Measurements from ENCODE around the gene TBXAS1.

The TBXAS1 gene

DNA sequence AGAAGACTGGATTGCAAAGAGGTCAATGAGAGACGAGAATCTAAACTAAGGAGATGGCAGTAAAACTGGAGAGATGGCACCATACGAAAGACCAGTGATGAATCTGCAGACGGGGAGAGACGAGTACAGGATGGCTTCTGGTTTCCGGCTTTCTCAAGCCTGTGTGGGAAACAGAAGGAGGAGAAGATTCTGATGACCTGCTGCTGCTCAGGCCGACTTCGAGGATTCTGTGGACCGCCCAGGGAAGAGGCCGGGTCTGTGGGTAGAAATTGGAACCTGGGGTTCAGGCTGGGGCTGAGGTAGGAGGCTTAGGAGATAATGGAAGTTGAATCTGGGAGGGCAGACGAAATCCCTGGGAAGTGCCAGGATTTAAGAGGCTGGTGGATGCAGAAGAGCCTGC is 185.1 kb downstream of the TBXAS1 start:
- Histone ChIP-seq H3K27ac (ENCODE audit: low read length) (no peak overlapping the region), H4K20me1 (ENCODE audit: insufficient read depth, low read length) (no peaks in the 10 kb centered on the region), H3K27me3 (replicated peaks; ENCODE audit: insufficient read depth, low read length) (no peaks in the 10 kb centered on the region), H3K79me2 (ENCODE audit: low read length) (no peaks in the 10 kb centered on the region), H3K4me2 (ENCODE audit: low read depth, low read length) (no peak overlapping the region), H3K9me3 (replicated peaks; ENCODE audit: insufficient read depth, low read length) (no peaks in the 10 kb centered on the region), H3K4me1 (ENCODE audit: low read length) (no peaks in the 10 kb centered on the region), H3K9me2 (replicated peaks; ENCODE audit: insufficient read depth, low read length) (no peaks in the 10 kb centered on the region), H2AFZ (ENCODE audit: low read length) (no peak overlapping the region), H3F3A (ENCODE audit: insufficient read depth, low read length) (no peaks in the 10 kb centered on the region), H3K4me3 (ENCODE audit: low read length) (no peak overlapping the region), H3K36me3 (replicated peaks; ENCODE audit: insufficient read depth, low read length) (no peaks in the 10 kb centered on the region), H3K9ac (ENCODE audit: low read length) (no peak overlapping the region)
- no peak for DNase-seq
- no peak for TF ChIP-seq EZH2 (optimal IDR thresholded peaks at IDR 0.05; ENCODE audit: low read depth, low read length)
- TF ChIP-seq, protein P1, sequence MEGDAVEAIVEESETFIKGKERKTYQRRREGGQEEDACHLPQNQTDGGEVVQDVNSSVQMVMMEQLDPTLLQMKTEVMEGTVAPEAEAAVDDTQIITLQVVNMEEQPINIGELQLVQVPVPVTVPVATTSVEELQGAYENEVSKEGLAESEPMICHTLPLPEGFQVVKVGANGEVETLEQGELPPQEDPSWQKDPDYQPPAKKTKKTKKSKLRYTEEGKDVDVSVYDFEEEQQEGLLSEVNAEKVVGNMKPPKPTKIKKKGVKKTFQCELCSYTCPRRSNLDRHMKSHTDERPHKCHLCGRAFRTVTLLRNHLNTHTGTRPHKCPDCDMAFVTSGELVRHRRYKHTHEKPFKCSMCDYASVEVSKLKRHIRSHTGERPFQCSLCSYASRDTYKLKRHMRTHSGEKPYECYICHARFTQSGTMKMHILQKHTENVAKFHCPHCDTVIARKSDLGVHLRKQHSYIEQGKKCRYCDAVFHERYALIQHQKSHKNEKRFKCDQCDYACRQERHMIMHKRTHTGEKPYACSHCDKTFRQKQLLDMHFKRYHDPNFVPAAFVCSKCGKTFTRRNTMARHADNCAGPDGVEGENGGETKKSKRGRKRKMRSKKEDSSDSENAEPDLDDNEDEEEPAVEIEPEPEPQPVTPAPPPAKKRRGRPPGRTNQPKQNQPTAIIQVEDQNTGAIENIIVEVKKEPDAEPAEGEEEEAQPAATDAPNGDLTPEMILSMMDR (IDR thresholded peaks at IDR 0.05; ENCODE audit: low read length): no peak
- no peak for TF ChIP-seq EZH2phosphoT487 (IDR thresholded peaks at IDR 0.05; ENCODE audit: low read length)

DNA sequence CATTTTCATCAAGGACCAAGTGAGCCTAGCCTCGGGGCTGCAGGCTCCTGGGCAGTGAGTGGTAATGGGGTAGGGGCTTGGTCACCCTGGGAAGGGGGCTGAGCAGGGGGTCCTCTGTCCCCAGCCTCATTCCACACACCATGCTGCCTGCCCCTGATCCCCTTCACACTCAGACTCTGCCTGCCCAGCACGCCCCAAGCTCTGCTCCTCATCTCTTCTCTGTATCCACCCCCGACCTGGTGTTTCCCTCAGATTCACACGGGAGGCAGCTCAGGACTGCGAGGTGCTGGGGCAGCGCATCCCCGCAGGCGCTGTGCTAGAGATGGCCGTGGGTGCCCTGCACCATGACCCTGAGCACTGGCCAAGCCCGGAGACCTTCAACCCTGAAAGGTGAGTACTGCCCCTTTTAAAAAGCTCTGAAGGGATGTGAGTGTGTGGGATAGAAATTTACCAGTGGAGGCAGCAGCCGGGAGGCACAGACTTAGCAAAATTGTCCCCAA is 186.5 kb downstream of the TBXAS1 start:
- Histone ChIP-seq H3K9me3 (replicated peaks; ENCODE audit: insufficient read depth, low read length) (no peaks in the 10 kb centered on the region), H3K9ac (ENCODE audit: low read length) (no peak overlapping the region), H3K9me2 (replicated peaks; ENCODE audit: insufficient read depth, low read length) (no peaks in the 10 kb centered on the region), H3K4me1 (ENCODE audit: low read length) (no peaks in the 10 kb centered on the region), H2AFZ (ENCODE audit: low read length) (no peak overlapping the region), H3K36me3 (replicated peaks; ENCODE audit: insufficient read depth, low read length) (no peaks in the 10 kb centered on the region), H3K4me3 (ENCODE audit: low read length) (no peak overlapping the region), H3F3A (ENCODE audit: insufficient read depth, low read length) (no peaks in the 10 kb centered on the region), H3K27ac (ENCODE audit: low read length) (no peak overlapping the region), H3K79me2 (ENCODE audit: low read length) (no peaks in the 10 kb centered on the region), H4K20me1 (ENCODE audit: insufficient read depth, low read length) (no peaks in the 10 kb centered on the region), H3K4me2 (ENCODE audit: low read depth, low read length) (no peak overlapping the region), H3K27me3 (replicated peaks; ENCODE audit: insufficient read depth, low read length) (no peaks in the 10 kb centered on the region)
- TF ChIP-seq EZH2phosphoT487 (IDR thresholded peaks at IDR 0.05; ENCODE audit: low read length): no peak
- no peak for TF ChIP-seq EZH2 (optimal IDR thresholded peaks at IDR 0.05; ENCODE audit: low read depth, low read length)
- TF ChIP-seq, protein P1 (IDR thresholded peaks at IDR 0.05; ENCODE audit: low read length): no peak
- no peak for DNase-seq

DNA sequence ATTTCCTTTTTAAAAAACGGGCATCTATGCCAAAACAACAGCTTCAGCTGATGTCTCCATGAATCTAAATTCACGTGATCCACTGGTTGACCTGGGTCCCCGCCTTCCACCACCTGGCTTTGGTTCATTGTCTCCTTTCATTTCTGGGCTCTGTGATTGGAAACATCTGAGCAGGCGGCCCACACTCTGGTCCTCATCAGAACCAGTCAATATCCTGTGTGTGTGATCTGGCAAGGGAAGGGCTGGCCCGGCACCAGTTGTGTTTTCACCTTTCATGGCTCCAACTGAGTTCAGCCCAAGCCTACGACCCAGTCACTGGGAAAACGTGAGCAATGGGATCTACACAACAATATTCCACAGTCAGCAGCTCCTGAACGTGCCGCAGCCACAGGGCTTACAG is 187.5 kb downstream of the TBXAS1 start:
- no peak overlapping the region for H3K4me3 ChIP-seq (ENCODE audit: low read length)
- H3K4me1 ChIP-seq (ENCODE audit: low read length): no peaks in the 10 kb centered on the region
- no peaks in the 10 kb centered on the region for H3K36me3 ChIP-seq (replicated peaks; ENCODE audit: insufficient read depth, low read length)
- DNase-seq: no peak
- no peaks in the 10 kb centered on the region for H3K9me2 ChIP-seq (replicated peaks; ENCODE audit: insufficient read depth, low read length)
- TF ChIP-seq, protein P1 (IDR thresholded peaks at IDR 0.05; ENCODE audit: low read length): no peak
- TF ChIP-seq EZH2phosphoT487 (IDR thresholded peaks at IDR 0.05; ENCODE audit: low read length): no peak
- TF ChIP-seq EZH2 (optimal IDR thresholded peaks at IDR 0.05; ENCODE audit: low read depth, low read length): no peak
- no peak overlapping the region for H3K27ac ChIP-seq (ENCODE audit: low read length)
- no peaks in the 10 kb centered on the region for H3F3A ChIP-seq (ENCODE audit: insufficient read depth, low read length)
- no peak overlapping the region for H3K4me2 ChIP-seq (ENCODE audit: low read depth, low read length)
- H3K27me3 ChIP-seq (replicated peaks; ENCODE audit: insufficient read depth, low read length): no peaks in the 10 kb centered on the region
- H3K9ac ChIP-seq (ENCODE audit: low read length): no peak overlapping the region
- H4K20me1 ChIP-seq (ENCODE audit: insufficient read depth, low read length): no peaks in the 10 kb centered on the region
- H3K79me2 ChIP-seq (ENCODE audit: low read length): no peaks in the 10 kb centered on the region
- no peaks in the 10 kb centered on the region for H3K9me3 ChIP-seq (replicated peaks; ENCODE audit: insufficient read depth, low read length)
- H2AFZ ChIP-seq (ENCODE audit: low read length): no peak overlapping the region
